CD4-positive, alpha-beta T cell treated with Interleukin-6 at 100 ng/mL for 8 hours (primary cell): ENCODE measurements around the gene PTPRK.

Experiments used
- DNase-seq: peaks from one replicate; pipeline ENCODE4 v3.0.0-alpha.2; 2020; ENCODE audit warnings: mixed read lengths, low spot score

The PTPRK gene

DNA sequence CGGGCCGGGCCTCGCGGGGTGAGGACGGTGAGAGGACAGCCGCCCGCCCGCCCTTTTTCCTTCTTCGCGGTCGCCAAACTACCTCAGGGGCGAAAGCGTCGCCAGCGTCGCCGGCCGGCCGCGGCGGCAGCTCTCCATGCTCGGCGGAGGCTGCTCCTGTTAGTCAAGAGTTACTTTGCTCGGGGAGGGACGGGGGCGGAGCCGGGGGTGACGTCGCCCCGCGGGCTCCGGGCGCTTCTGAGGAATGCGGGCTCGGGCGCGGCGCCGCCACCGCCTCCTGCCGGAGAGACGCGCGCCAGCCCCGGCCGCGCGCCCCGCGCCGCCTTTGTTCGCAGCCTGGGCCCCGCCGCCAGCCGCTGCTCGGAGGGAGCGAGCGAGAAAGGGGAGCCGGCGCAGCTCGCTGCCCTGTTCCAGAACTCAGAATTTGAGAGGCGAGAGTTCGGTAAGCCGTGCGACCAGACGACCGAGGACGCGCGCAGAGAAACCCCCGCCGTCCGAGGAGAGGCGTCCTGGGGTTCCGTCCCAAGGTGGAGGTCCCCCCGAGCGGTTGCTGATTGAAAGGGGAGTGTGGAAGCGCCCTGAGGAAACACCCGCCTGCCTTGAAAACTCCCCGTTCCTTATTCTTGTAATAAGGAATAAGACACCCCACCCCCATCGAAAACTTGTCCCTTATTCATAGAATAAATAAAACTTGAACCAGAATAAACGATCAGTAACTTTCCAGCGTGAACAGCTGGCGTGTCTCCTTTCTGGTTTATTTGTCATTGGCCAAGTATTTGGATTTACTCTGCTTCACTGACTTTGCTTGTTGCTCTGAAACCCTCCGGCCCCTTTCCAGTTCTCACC lies at the start of gene PTPRK:
Gene PTPRK, minus strand, starts transcription at position 164 of the 846 bp plus-strand sequence. CDS start 241 bp downstream, outside the sequence.
- DNase-seq: peak; percentile 78

DNA sequence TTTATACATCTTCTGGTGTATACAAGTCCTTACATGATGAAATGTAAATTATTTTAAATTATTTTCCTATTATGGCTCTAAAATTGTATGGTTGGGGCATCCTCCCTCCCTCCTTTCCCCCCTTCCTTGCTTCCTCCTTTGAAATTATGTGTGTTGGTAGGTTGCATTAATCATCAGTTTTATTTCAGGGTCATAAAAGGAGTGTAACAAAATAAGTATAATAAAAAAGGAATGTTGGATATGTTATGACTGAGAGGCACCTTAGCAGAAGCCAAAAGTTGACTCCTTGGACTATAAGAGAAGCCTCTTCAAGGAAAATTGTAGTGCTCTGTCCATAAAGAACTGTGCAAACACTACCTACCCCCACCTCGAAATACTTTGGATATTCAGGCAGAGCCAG lies 46.6 kb upstream of the PTPRK start:
- no peak for DNase-seq

DNA sequence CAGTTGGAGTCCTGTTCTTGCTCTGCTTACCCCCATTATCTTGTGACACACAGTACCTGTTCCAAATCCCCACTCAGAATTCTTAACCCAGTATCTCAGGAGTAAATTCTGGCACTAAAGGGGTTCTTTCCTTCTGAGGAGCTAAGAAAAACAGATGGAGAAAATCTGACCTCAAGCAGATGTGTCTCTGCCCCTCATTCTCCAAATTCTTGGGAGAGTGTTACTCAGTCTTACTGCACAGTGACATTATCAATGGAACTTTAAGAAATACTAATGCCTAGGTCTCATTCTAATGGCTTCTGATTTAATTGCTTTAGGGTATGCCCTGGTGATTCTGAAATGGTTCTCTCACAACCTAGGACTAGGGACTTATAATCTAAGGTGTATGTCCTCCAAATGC lies 40.6 kb upstream of the PTPRK start:
- no peak for DNase-seq

DNA sequence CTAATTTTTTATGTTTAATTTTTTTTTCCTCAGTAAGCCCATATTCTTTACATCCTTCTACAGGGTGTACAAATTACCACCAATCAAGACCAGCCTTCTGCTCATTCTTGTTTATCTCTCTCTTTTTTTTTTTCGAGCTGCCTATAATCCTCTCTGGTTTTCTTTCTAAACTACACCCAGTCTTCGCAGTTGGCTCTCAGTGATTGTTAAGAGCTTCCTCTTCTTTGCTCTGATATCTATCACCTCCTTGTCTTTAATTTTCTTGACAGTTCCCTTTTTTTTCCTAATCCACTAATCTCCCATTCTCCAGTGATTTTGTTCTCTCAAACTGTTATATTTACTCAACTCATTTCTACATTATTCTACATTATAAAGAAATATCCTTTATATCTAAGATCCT lies 38.5 kb upstream of the PTPRK start:
- DNase-seq: no peak

DNA sequence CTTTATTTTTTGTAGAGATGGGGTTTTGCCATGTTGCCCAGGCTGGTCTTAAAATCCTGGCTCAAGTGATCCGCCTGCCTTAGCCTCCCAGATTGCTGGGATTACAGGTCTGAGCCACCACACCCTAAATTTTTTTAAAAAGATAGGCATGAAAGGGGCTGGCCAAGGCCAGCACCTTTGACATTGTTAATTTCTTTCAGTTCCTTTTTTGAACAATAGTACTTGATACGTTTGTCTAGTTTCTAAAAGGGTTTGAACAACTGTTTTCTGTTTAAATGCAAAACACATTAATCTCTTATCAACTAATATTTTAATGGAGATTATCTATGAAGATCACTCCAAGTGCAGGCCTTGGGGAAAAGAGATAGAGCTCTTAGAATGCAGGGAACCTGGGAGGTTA lies 37.6 kb upstream of the PTPRK start:
- no peak for DNase-seq

DNA sequence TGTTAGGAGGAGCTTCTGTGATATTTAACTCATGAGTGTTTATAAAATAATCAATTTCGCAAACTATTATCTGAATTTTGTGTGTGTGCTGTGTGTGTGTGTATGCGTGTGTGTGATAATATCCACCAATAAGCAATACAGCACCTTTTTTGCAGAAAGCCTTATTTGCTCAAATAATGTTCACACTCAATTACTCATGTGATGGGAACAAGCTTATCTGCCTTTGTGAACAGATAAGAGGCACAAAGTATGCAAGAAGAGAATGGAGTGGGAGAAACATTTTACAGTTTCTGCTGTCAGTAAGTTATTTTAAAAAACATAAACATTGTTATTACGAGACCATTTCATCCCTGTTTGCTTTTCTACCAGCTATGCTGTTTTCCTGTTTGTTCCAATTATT lies 36.7 kb upstream of the PTPRK start:
- no peak for DNase-seq

DNA sequence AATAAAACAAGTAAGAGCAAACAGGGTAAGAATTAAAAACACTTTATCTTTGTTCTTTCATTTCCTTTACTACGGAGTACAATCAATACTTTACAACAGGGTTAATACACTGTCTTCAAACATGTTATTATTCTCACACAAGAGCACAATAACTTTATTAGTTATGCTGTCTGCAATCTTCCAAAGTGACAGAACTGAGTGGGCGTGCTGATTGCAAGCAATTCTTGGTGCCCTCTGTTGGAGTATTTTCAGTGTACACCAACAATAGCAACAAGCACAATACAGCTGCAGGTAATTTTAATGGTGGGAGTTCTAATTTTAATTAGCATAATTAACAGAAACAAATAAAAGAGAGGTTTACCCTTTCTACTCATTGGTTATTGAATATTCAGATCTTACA lies 33.9 kb upstream of the PTPRK start:
- DNase-seq: no peak

DNA sequence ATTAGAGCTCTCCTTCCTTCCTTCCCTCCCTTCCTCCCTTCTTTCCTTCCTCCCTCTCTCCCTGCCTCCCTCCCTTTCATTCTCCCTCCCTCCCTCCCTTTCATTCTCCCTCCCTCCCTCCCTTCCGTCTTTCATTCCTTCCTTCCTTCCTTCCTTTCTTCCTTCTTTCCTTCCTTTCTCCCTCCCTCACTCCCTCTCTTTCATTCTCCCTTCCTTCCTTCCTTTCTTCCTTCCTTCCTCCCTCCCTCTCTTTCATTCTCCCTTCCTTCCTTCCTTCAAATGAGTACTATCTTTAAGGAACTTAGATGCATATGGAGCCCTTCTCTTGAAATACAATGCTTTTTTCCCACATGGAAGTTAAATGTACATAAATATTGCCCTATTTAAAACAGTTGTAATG lies 20.9 kb upstream of the PTPRK start:
- no peak for DNase-seq

DNA sequence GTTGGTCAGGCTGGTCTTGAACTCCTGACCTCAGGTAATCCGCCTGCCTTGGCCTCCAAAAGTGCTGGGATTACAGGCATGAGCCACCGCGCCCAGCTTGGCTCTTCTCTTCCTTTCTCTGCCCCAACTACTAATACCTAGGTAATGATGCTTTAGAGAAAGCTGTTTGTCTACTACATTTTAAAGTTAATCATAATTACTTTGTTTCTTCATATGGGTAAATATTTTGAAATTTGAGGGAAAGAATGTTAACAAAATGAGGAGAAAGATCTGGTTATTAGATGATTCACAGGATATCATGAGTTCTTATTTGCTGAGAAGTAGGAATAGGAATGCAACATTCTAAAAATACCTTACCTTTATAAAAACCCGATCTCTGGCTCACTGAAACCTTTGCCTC lies 18.4 kb upstream of the PTPRK start:
- DNase-seq: no peak

DNA sequence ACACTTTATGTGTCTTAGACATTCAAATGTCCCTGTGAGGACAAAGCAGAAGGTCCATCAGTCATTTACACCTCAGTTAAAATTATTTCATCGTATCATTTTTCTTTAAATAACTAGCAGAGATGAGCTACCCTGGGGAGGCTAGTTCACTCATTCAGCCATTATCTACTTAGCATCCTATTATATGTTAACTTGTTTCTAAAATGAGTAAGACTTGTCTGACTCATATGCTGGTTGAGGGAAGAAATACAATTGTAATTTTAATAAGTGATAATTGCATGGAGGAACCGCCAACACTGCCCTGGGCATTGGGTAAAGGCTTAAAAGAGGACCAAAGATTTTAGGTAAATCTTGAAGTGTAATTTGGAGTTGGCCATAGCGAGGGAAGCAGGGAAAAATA lies 12.4 kb upstream of the PTPRK start:
- no peak for DNase-seq

DNA sequence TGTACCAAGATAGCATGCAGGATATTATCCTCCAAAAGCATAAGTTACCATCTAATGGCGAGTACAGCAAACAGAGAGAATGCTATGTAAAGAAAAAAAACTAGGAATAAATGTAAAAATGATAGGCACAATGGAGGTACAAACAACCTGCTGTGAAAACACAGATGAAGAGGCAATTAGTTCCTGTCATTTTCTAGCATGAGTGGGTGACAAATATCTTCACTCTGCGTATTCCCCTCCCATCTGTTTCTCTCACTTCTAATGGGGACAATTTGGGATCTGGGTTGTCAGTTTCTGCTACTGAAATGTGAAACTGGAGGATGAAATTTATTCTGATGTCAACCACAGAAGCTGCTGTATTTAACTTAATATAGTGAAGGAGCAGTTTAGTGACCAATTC lies 11.7 kb upstream of the PTPRK start:
- no peak for DNase-seq

DNA sequence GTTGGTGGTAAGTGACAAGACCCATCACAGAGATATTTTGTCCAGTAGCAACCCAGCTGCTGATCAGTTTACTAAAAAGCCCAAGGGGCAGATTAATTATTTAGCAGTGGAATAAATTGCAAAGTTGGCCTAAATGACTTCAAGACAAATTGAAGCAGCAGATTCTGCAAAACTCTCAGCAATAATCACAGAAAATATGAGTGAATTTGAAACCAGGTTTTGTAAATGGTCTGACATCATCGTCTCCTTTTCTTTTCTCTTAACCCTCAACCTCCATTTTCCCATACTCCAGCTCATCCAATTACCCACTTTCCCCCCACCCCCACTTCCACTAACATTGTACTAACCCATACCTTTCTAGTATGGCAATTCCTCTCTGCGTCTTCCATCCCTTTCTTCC lies 11.3 kb upstream of the PTPRK start:
- DNase-seq: no peak

DNA sequence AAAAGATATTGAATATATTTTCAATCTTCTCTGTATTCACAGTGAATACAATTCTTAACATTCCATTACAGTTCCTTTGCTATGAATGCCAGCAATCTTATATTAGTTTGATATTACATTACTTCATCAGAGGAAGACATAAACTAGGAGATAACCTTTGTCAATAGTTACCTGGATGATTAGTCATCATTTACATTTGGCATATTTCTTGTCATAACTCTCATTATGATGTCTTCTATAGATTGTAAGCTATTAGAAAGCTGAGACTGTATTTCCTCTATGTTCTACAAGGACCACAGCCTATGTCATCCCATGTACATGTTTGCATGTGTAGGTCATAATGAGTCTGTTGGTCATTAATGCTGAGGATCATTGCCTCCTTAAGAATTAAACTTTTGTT lies 7.8 kb upstream of the PTPRK start:
- no peak for DNase-seq

DNA sequence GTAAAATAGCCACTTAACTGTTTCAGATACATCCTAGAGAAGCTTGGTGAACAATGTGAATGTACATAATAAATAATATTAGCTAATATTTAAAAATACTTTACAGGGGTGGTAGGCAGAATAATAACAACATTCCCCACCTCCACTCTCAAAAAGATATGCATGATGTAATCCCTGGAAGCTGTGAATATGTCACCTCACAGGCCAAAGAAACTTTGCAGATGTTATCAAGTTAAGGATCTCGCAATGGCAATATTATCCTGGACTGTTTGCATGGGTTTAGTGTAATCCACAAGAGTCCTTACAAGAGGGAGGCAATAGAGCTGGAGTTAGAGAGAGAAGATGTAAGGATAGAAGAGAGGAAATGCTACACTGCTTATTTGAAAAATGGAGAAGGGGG lies 7.0 kb upstream of the PTPRK start:
- DNase-seq: no peak

DNA sequence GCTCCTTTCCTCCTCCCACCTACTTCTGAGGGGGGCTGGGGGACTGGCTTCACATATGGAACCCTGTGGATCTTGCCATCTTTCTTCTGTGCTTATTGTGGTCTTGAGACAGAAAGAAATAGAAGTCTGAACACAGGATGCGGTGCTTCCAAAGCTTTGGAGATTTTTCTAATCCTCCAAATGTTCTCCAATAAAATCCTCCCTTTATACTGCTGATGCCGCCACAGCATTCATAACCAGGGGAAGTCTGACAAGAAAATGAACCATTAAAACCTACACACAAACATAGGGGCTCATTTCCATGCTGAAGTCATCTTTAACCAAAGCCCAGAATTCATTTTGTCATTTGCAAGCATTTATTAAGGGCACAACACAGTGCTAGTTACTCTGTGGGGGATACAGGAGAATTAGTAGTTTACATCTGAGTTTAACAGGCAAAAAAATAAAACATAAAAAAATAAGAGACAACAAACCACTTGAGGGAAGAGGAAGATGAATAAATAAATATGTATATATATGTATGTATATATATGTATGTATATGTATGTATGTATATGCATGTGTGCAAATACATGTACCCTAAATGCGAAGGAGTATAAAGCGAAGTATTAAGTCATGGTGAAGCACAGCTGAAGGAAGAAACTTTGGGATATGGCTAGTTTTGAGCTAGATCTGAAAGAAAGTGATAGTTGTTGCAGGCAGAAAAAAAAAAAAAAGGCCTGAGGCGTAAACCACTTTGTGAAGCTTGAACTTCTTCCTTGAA lies 5.9 kb upstream of the PTPRK start:
- DNase-seq: no peak

DNA sequence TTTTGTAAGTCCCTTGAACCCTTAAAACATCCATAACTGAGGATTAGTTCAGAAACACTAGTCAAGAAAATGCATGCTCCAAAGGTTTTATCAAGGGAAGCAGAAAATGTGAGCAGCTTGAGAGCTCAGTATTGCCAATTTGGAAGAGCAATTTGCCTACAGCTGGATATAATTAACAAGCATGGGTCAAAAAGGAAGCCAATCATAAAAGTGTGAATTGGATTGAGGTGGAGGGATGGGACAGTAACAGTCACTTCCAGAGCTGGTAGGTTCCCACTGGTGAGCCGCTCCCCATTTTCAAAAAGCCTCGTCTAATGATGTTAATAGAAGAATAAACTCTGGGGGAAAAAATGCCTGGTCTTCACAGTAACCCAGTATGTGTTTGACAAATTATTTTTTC lies 5.0 kb upstream of the PTPRK start:
- no peak for DNase-seq

DNA sequence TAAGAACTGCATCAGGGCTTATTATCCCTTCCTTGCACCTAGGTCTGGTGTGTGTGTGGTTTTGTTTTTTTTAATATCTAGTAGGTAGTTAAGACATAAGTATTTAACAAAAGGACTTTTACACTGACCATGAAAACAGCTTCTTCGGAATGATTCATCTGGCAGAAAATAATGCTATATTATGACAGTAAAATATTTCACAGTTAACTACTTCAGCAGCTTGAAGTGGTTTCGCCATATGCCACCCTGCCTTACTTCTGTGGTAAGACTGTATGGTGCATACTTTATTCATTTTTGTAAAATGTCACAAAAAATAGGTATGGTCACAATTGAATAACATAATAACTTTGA lies 858 bp upstream of the PTPRK start:
- DNase-seq: no peak

DNA sequence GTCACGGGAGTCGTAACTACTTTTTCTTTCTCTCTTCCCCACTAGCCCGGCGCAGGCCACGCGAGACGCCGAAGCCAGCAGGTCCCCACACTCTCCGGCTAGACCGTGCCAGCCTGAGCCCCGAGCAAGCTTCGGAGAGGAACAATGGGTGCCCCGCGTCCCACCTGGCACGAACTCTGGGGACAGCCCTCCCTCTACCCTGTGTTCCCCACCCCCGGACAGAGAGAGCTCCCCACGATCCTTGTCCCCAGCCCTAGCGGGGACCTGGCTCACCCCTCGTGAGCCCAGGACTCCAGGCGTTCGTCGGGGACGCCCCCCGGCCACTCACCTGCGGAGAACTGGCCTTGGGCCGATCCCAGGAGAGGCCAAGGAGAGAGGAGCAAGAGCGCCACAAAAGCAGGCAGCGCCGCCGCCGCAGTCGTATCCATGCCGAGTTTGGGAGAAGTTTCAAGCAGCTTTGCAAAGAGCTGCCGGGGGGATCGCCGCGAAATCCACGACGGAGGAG lies 416 bp downstream of the PTPRK start:
- DNase-seq: peak; percentile 16

DNA sequence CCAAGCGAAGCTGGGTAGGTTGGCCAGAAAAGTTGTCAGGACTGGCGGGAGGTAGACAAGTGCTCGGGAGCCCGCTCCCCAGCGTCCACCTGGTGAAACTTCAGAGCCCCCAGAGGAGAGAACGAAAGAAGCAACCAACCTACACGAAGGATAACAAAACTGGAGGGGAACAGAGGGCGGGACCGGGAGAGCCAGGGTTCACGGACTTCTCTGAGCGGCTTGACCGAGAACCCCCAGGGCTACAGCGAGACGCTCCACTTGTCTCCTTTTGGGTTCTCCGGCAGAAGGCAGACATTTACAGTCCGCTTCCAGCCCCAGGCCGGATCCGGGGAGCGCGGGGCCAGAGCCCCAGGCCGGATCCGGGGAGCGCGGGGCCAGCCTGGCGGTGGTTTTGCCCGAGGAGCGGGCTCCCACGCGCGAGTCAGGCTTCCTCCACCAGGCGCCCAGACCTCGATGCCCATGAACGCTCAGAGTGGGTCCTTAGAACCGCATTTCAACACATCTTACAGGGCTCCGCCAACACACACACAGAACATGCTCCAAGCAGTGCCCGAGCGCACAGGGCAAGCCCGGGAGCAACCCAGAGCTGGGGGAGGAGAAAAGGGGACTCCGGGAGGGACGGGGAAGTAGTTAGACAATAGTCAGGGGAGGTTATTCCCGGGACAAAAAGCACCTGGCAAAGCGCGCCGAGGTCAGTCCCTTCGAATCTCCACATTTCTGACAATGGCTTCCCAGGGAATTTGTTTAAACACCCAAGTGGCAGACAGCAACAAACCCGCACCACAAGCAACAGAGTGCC lies 1.1 kb downstream of the PTPRK start:
- no peak for DNase-seq

DNA sequence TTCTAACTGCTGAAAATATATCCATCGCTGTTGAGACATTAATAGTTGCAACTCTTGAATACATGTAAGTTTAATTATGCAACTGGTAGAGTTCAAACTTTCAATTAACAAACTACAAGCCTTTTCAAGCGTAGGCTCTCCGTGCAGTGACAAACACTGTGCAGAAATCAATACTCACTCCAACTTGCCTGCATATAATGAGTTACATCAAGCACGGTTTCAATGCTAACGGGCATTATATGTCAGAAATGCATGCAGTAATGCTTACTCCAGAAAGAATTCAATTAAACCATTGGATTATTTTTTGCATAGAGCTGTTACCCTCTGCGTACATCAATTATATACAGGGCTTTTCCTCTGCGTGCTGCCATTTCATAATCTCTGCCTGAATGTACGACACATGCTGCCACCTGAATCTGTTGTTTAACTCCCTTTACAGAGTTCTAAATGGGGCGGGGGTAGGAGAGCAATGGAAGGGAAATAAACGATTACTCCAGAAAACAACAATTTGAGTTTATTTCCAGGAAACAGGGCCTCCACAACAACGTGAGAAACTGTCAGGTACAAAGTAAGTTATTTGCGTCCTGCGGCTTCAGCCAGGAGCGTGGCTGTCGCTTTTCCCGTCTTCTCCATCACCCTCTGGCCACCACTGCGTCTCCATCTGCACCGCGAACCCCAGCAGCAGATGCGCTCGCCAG lies 1.8 kb downstream of the PTPRK start:
- DNase-seq: no peak

DNA sequence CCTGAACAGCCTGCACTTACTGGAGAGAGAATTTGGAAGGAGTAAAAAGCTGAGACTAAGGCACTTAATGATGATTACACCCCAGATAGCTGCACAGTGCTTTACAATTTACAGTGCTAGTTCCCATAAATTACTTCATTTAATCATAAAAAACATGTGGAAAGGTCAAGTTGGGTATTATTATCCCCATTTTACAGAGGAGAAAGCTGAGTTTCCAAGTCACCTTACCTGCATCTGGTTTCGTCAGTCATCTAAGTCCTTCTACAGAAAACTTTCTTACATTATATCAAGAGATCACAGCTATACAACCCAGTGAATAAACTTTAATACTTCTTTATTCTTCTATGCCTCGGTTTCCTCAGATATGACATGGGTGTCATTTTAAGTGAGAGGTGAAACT lies 3.3 kb downstream of the PTPRK start:
- DNase-seq: no peak

DNA sequence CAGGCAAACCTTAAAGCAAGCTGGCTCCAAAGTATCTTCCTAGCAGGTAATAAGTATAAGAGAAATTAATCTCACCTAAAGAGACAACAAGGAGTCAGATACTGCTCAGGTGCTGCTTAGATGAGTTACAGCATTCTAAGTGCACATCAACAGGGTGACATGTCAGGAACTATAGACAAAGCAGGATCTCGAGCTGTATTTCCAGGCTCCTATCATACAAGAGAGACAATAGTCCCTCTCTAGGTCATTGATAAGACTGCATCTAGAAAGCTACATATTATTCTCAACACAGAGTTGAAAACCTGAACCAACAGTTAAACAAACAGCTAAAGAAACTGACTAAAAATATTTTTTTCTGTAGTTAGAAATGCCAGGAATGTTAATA lies 3.9 kb downstream of the PTPRK start:
- DNase-seq: no peak
